OCI-M1 (cell line): ENCODE data around the gene KRTAP5-7.
"Not testable (repeated sequence)": the region's sequence is repeated elsewhere in the genome, so short reads cannot be mapped to it uniquely, and the experiment has no call there.

Experiments
- DNase-seq: peaks from one replicate; lab custom pipeline; 2025; lab: John Stamatoyannopoulos, UW

The KRTAP5-7 gene, protein sequence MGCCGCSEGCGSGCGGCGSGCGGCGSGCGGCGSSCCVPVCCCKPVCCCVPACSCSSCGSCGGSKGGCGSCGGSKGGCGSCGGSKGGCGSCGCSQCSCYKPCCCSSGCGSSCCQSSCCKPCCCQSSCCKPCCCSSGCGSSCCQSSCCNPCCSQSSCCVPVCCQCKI

DNA sequence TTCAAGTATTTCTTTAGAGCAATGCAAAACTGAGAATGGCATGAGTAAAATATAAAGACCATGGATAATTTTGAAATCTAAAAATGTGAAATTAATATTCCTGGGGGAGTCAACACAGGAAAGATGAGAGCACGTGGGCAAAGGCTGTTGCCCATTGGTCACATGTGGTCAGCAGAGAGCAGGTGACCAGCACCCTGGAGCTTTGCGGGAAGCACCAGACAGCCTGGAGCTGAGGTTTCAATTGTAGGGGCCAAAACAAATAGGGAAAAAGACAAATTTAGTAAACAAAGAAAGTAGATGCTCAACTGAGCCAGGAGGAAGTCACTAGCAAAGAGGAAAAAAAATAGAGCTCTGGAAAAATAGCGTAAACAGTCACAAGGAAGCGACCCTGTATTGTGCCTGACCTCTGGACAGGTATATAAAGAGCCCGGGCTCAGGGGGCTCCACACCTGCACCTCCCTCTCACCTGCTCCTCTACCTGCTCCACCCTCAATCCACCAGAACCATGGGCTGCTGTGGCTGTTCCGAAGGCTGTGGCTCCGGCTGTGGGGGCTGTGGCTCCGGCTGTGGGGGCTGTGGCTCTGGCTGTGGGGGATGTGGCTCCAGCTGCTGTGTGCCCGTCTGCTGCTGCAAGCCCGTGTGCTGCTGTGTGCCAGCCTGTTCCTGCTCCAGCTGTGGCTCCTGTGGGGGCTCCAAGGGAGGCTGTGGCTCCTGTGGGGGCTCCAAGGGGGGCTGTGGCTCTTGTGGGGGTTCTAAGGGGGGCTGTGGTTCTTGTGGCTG lies at the start of gene KRTAP5-7:
KRTAP5-7 (plus strand) TSS at position 472 of the 780 bp plus-strand sequence; CDS start at position 506, 34 bp downstream.
- not testable (repeated sequence) for DNase-seq

DNA sequence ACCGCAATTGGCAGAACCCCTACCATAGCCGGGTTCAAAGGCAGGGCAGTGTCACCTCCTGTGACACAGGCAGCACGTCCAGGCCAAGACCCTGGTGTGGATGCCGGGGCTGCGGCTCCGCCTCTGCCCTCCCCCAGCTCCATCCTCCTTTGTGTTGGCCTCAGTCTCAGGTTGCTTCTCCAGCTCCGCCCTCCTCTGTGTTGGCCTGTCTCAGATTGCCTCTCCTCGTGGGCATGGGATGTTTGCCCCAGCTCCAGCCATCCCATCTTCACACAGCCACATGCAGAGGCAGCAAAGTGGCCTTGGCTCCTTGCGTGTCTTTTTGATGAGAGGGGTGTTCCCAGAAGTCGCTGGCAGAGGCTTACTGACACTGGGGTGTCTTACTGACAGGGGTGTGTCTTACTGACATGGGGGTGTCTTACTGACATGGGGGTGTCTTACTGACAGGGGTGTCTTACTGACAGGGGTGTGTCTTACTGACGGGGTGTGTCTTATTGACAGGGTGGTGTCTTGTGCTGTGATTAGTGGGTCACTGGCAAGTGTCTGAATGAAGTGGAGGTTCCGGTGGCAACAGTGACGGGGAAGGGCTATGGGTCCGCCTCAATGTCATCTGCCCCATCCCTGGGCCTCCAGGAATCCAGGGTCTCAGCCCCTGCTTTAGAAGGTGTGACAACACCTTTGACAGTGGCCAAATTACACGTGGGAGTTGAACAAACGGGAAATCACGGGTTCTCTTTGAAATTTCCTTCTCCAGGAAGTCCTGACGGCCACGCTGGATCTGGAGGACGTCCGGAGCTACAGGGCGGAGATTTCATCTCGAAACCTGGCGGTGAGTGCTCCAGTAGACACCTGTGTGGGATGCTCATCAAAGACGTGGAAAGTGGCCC lies 49.2 kb upstream of the KRTAP5-7 start:
- no peak for DNase-seq

DNA sequence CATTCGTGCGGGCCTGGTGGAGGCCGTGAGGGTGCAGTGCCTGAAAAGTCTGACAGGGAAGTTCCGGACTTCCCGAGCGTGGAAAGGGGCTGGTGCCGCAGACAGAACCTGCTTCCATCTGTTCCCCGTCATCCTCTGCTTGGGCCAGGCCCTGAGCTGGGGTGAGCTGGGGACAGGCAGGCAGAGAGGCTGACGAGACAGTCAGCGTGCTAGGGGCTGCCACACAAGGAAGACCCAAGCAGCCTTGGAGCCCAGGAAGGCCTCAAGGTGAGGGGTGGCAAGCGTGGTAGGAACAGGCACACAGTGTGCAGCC lies 48.6 kb upstream of the KRTAP5-7 start:
- DNase-seq = no peak

DNA sequence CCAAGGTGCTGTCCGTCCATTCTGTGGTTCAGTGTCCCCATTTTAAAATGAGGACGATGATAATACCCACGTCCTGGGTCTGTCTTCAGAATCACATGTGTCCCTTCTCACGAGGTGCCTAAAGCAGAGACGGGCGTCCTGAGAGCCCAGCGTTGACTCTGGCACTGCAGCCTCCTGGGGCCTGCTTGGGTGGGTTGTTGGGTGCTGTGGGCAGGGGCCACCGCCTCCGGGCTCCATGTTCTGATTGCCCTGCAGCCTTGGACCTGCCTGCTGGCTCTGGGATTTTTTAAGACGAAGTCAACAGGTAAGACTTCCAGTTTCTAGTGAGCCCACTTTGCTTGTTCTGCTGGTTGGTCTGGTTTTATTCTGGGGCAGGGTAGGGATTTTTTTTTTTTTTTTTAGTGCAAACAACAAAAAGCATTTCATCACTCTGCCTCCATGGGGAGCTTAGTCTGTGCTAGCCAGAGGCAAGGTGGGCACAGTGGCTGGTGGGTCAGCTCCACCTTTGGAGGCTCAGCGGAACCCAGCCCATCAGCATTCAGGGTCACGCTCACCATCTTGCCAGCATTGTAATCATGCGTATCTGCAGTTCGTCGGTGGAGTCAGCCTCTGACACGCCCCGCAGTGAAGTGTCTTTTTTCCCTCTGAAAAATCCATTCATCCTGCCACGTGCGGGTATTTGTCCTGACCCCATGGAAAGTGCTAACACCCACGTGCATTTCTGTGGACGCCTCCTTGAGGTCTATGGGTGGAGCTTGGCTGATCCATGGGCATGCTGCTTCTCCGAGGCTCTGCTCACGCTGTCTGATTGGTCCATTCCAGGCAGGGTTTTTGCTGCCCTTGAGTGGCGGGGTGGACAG lies 45.7 kb upstream of the KRTAP5-7 start:
- DNase-seq = no peak

DNA sequence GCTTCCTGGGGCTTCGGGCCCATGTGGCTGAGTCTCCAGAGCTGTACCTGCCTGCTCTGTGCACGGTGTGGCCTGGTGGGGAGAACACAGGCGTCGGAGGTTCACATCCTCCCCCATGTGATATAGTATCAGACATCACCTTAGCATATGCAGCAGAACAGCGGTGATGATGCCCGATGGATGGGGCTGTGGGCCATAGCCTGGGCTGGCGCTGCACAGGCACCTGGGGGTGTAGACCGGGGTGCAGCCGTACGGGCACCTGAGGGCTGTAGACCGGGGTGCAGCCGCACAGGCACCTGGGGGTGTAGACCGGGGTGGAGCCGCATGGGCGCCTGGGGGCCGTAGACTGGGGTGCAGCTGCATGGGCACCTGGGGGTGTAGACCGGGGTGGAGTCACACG lies 44.9 kb upstream of the KRTAP5-7 start:
- no peak for DNase-seq

DNA sequence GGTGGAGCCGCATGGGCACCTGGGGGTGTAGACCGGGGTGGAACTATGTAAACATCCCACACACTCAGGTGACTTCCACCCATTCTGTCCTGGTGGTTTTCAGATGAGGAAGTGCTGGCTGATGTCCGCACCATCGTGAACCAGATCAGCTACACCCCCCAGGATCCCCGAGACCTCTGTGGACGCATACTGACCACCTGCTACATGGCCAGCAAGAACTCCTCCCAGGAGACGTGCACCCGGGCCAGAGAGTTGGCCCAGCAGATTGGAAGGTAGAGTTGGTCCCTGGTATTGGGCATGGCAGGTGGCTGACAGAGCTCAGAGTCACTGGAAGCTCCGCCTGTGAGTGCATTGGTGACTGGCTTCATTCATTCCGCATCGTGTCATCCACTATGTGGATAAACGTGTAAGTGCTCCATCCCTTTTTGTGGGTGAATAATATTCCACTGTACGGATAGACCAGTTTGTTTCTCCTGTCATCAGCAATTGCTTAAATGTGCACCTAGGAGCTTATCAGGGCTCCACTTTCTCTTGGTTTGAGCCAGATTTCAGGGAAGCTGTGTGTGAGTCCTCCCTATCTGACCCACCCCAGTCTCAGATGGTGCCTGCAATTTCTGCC lies 44.2 kb upstream of the KRTAP5-7 start:
- no peak for DNase-seq

DNA sequence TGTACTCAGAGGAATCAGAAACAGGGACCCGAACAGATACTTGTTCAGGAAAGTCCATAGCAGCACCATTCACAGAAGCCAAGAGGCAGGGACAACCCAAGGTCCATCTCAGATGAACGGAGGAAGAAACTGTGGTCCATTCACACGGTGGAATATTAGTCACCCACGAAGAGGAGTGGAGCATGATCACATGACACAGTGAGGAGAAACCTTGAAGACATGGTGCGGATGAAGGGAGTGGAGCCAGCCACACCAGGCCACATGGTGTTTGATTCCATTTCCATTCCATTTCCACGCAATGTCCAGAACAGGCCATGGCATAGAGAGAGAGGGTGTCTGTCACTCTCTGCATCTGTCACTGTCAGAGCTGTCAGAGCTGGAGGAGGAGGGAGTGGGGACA lies 43.4 kb upstream of the KRTAP5-7 start:
- no peak for DNase-seq

DNA sequence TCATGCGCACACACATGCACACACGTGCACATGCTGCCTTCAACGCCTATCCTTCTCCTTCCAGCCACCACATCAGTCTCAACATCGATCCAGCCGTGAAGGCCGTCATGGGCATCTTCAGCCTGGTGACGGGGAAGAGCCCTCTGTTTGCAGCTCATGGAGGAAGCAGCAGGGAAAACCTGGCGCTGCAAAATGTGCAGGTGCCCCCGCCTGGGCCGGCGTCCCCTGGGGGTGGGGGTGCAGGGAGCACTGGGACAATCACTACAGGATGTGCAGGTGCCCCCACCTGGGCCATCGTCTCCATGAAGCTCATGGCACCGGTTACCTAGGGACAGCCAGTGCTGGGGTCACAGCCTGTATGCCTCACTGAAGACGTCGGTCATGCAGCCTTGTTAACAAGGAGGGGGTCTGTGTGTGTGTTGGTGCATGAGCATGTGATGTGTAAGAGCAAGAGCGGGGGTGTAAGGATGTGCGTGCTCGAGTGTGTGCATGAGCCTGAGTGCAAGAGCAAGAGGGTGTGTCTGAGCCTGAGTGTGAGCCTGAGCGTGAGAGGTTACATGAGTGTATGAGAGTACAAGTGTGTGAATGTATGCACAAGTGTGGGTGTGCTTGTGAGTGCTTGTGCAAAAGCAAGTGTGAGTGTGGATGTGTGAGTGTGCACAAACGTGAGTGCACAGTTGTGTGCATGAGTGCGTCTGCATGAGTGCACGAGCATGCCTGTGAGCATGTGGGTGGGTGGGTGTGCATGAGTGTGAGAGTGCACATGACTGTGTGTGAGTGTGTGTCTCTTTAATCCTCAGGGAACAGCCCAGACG lies 42.6 kb upstream of the KRTAP5-7 start:
- no peak for DNase-seq

DNA sequence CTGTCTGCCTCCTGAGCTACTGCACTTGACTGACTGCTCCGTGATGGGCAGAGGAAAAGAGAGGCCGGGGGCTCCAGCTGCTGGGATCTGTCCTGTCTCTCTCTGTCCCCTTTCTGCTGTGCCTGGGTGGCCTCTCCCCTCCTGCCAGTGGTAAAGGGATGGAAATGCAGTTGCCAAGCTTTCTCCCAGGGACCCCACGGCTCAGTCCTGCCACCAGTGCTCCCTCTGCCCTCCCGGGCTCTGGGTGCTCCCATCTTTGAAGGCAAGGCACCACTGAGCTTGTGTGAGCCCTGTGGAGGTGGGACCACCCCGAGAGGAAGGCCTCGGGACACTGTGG lies 42.0 kb upstream of the KRTAP5-7 start:
- DNase-seq = no peak

DNA sequence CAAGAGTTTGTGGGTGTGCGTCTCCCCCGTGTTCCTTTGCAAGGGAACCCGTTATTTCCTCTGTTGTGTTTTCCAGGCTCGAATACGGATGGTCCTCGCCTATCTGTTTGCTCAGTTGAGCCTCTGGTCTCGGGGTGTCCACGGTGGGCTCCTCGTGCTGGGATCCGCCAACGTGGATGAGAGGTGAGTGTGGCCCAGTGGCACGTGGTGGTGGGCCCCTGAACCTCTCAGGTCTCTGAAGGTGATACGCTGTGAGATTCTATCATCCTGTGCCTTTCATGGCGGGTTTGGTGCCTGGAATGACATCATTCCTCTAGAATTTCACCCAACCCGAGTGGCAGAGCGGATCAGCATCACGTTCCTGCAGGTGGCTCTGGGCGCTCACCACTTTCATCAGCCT lies 41.6 kb upstream of the KRTAP5-7 start:
- DNase-seq = no peak

DNA sequence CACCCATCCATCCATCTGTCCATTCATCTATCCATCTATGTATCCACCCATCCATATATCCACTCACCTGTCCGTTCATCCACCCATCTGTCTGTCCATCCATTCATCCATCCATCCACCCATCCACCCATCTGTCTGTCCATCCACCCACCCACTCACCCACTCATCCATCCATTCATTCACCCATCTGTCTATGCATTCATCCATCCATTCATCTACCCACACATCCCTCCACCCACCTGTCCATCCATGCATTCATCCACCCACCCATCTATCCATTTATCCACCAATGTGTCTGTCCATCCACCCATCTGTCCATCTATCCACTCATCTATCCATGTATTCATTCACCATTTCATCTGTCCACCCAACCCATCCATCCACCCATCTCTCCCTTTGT lies 40.7 kb upstream of the KRTAP5-7 start:
- DNase-seq = no peak

DNA sequence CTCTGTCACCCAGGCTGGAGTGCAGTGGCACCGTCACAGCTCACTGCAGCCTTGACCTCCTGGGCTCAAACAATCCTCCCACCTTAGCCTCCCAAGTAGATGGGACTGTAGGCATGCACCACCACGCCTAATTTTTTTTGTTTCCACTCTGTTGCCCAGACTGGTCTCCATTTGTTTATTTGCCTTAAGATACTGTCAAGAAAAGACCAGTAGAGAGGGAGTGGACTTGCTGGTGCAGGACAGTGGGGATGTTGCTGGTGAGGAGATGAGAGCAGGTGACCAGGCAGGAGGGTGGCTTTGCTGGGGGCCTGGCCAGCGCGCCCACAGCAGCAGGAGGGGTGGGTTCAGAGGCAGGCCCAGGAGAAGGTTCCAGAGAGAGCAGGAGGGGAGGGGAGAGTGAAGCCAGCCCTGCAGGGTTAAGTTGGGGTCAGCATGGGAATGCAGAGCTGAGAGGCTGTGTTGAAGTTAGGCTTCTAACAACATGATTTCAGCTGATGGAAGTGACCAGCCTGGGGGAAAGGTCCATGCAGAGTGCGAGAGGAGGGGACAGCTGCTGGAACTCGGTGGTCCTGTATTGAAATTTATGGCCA lies 38.3 kb upstream of the KRTAP5-7 start:
- DNase-seq = no peak

DNA sequence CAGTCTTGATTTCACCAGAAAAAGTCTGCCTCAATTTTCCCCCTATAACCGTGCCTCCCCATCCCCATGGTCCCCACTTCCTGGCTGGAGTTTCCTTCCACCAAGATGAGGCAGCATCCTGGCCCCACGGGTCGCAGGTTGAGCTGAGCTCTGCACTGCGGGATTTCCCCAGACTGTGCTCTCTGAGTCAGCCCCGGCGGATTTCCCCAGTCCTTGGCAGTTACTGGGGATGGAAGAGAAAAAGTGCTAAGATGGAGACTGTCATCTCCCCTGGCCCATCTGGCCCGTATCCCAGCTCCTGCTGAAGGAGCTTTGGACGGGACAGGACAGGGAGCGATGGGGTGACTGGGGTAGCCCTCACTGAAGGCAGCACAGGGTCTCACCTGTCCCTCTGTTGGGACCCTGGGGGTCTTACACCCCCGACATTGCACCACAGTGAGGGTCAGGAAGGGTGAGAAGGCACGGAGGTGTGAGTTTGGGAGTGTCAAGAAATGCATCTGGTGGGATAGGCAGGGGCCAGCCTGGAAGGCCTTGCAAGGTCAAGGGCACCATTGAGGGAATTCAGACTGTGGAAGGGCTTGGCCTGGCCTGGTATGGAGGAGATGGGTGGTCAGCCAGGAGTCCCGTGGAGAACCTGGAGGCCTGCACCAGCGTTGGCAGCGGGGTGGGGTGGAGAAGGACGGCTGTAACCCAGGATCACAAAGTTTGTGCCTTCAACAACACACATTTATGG lies 37.6 kb upstream of the KRTAP5-7 start:
- no peak for DNase-seq

DNA sequence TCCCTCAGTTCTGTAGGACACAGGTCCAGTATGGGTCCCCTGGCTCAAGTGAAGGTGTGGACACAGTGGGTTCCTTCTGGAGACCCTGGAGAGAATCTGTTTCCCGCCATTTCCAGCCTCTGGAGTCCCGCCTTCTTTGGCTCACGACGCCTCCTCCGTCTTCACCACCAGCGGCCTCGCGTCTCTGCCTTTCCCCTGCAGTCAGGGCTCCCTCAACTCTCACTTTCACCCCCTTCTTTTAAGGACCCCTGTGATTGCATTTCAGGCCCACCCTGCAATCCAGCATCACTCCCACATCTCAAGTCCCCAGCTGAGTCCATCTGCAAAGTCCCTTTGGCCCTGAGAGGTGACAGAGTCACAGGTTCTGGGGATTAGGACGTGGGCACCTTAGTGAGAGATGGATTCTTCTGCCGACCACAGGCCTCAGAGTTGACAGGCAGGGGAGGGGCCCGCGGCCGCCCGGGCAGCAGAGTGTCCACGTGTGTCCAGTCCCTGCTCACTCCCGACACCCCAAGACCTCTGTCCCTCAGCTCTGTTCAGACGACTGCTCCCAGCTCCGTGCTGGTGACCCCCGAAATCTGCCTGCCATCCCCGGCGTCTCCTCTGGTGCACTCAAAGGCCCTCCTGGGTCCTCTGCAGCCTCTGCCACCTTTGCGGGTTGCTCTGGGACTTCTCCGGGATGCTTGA lies 36.9 kb upstream of the KRTAP5-7 start:
- DNase-seq = no peak

DNA sequence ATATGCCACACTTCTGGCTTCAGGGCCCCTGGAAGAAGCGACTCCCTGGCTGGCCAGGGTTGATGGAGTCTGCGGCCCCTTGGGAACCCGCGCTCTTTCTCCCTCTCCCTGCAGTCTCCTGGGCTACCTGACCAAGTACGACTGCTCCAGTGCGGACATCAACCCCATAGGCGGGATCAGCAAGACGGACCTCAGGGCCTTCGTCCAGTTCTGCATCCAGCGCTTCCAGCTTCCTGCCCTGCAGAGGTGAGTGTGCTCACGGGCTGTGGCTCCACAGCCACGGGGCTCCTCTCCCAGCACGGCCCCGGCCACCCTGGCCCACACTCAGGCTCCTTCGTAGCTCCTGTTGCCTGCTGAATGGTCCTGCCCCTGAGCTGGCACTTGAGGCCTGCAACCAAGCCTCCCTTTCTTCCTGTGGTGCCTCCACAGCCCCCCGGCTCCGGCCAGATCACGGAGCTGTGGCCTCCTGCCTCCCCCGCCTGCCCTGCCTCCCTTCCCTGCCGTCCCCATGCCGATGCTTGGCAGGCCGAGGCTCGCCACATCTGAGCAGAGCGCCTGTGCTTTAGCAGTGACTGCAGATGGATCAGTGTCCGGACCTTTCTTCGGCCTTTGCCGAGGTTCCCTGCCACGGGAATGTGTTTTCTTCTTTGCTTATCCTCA lies 36.2 kb upstream of the KRTAP5-7 start:
- no peak for DNase-seq

DNA sequence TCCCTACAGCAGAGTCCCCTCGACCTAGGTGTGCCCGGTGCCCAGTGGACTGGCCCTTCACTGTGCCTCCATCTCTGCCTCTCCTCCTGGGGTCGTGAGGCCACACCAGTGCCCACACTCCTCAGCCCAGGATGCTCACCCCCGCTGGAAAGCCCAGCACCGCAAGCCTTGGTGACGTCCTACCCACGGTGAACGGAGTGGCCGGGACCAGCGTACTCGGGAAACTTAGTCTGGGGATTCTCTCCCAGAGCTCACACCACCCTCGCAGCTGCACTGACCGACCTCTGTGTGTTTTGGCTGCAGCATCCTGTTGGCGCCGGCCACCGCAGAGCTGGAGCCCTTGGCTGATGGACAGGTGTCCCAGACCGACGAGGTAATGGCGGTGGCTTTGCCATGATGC lies 35.5 kb upstream of the KRTAP5-7 start:
- no peak for DNase-seq

DNA sequence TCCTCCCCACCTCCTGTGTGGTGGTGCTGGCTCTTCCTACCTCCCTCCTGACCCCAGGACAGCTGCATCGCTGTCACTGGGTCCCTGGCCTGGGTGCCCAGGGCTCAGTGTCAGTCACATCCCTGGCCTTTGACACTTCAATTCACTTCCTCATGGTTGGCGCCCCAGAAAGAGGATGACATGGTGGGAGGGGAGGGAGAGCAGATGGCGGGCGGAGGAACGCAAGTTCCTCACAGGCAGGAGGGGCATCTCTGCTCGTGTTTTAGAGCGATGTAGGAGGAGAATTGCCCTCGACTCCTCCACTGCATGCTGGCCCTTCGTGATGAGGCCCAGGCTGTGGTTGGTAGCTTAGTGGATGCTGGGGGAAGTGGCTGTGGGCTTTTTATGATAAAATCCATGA lies 35.1 kb upstream of the KRTAP5-7 start:
- no peak for DNase-seq
